ENCODE results near the gene ANGPTL1. TPM values are rescaled to one million over a fixed set of nuclear protein-coding genes. Genes with fewer than 3 reads are reported as not detected.

Gene ANGPTL1
- total and polyA plus RNA-seq, 2 of the 13 experiments (the other 11 are each of a cell fraction or from before 2014, with no cell fraction given) = 2.9 to 9.3 TPM

DNA sequence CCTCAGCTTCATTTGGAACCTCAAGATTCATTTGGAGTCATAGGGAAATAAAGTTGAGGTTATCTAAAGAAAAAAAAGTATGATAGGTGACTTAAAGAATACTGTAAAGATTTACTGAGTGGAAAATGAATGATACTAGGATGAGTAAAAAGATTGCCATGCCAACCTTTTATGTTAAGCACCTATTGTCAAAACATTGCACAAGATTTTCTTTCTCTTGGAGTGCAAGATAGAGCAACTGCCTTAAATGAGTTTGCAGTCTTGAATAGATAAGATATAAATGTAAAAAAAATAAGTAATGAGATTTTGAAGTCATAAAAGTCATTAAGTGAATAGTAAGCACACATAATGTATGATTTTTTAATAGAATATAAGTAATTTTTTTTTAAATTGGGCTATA lies 5.1 kb upstream of the ANGPTL1 start:
- in situ Hi-C loops (cut with HindIII; ENCODE audit: extremely low pct_ligation_motif_present, low pct_unique_long_range_greater_than_20kb) = no loop called here
- Histone ChIP-seq H3K36me3 (replicated peaks in 1 of 2; ENCODE audit: control insufficient read depth in 1 of 2, insufficient read depth in 2 of 2, low read length in 2 of 2) (0 out of 5 replicates have a peak, but pooled peaks cover 0 to 10% of the 10 kb centered on the region in 2 experiments), H2AFZ (ENCODE audit: low read length) (no peak overlapping the region), H3K4me3 (replicated peaks in 1 of 3; ENCODE audit: insufficient read depth in 1 of 3, low read depth in 2 of 3, low read length in 3 of 3) (no peak overlapping the region), H4K20me1 (ENCODE audit: insufficient read depth, low read length) (no peaks in the 10 kb centered on the region), H3K27me3 (ENCODE audit: control insufficient read depth in 1 of 2, insufficient read depth in 2 of 2, low read length in 2 of 2) (no peaks in the 10 kb centered on the region), H3K4me1 (ENCODE audit: insufficient read depth, low read length) (peaks cover 21% of the 10 kb centered on the region), H3K9ac (ENCODE audit: insufficient read depth, low read depth, low read length) (no peak overlapping the region), H3K79me2 (ENCODE audit: insufficient read depth, low read length) (no peaks in the 10 kb centered on the region), H3K9me3 (ENCODE audit: low read length) (no peaks in the 10 kb centered on the region), H3K4me2 (ENCODE audit: low read depth, low read length) (no peak overlapping the region), H3K27ac (ENCODE audit: extremely low read length, insufficient read depth, low read length) (no peak overlapping the region)
- TF ChIP-seq IKZF4 (CRISPR knock-in tag; IDR thresholded peaks at IDR 0.05; ENCODE audit: borderline replicate concordance, low read depth, not compliant biosample characterization) (no peak), SP2 (CRISPR knock-in tag; IDR thresholded peaks at IDR 0.05) (no peak), HNRNPLL (IDR thresholded peaks at IDR 0.05; ENCODE audit: low read depth, low read length, poor library complexity, severe bottlenecking) (no peak), ONECUT2 (CRISPR knock-in tag; IDR thresholded peaks at IDR 0.05) (no peak), TEF (CRISPR knock-in tag; IDR thresholded peaks at IDR 0.05) (no peak), MEIS1 (CRISPR knock-in tag; IDR thresholded peaks at IDR 0.05; ENCODE audit: borderline replicate concordance) (no peak), AHR (CRISPR knock-in tag; IDR thresholded peaks at IDR 0.05) (no peak), NCOR1 (IDR thresholded peaks at IDR 0.05; ENCODE audit: borderline replicate concordance, low read length) (no peak), SMAD9 (CRISPR knock-in tag; IDR thresholded peaks at IDR 0.05) (no peak), ZC3H13 (CRISPR knock-in tag; IDR thresholded peaks at IDR 0.05) (no peak), GABPA (IDR thresholded peaks at IDR 0.05; ENCODE audit: low read depth, low read length) (no peak), GABPA (CRISPR knock-in tag; IDR thresholded peaks at IDR 0.05; ENCODE audit: low read depth) (no peak), ZNF709 (CRISPR knock-in tag; IDR thresholded peaks at IDR 0.05) (no peak)
- TF ChIP-seq, protein P1, sequence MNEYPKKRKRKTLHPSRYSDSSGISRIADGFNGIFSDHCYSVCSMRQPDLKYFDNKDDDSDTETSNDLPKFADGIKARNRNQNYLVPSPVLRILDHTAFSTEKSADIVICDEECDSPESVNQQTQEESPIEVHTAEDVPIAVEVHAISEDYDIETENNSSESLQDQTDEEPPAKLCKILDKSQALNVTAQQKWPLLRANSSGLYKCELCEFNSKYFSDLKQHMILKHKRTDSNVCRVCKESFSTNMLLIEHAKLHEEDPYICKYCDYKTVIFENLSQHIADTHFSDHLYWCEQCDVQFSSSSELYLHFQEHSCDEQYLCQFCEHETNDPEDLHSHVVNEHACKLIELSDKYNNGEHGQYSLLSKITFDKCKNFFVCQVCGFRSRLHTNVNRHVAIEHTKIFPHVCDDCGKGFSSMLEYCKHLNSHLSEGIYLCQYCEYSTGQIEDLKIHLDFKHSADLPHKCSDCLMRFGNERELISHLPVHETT (CRISPR knock-in tag; conservative IDR thresholded peaks at IDR 0.05) = no peak
- TF ChIP-seq, protein P2, sequence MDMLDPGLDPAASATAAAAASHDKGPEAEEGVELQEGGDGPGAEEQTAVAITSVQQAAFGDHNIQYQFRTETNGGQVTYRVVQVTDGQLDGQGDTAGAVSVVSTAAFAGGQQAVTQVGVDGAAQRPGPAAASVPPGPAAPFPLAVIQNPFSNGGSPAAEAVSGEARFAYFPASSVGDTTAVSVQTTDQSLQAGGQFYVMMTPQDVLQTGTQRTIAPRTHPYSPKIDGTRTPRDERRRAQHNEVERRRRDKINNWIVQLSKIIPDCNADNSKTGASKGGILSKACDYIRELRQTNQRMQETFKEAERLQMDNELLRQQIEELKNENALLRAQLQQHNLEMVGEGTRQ (IDR thresholded peaks at IDR 0.05; ENCODE audit: low read depth, low read length) = no peak
- TF ChIP-seq, protein P2 (CRISPR knock-in tag; IDR thresholded peaks at IDR 0.05; ENCODE audit: borderline replicate concordance) = no peak
- no TSS peak for BruUV-seq (replicated peaks)
- FAIRE-seq (no peak), ATAC-seq (no peak), DNase-seq (ENCODE audit: low spot score) (no peak)
- POLR2A ChIA-PET = no interaction called here
- intact Hi-C loops (cut with micrococcal nuclease; ENCODE audit: unreplicated experiment) = loop anchor here (10.0 kb wide), 1 partner anchor 331 kb away; no protein-coding TSS in a partner anchor
- CTCF ChIA-PET (ENCODE audit: low intra/inter-chr PET ratio, low total read pairs) = no interaction called here
